Endodermal cell (in vitro differentiated cells): Measurements from ENCODE around the gene ELMO1. TPM values are rescaled to one million over a fixed set of nuclear protein-coding genes. Genes with fewer than 3 reads are reported as not detected.

Experiments
- DNase-seq: peaks from one replicate; pipeline ENCODE4 v3.0.0-alpha.2; 2017
- H3K27ac ChIP-seq: 2 replicates; pipeline ENCODE4 v1.5.1; 2013; ENCODE audit warnings: mild to moderate bottlenecking, low read depth, low read length, moderate library complexity
- H3K27me3 ChIP-seq: 2 replicates; pipeline ENCODE4 v1.6.1; 2013; ENCODE audit warnings: mild to moderate bottlenecking, low read length, moderate library complexity; ENCODE audit not compliant: insufficient read depth, control insufficient read depth, poor library complexity, severe bottlenecking
- H3K36me3 ChIP-seq: 2 replicates; pipeline ENCODE4 v1.7.0; 2013; ENCODE audit warnings: mild to moderate bottlenecking, low read length, moderate library complexity; ENCODE audit not compliant: control insufficient read depth, insufficient read depth
- H3K4me1 ChIP-seq: one replicate; pipeline ENCODE4 v1.7.0; 2013; ENCODE audit warnings: low read length; ENCODE audit not compliant: control insufficient read depth, insufficient read depth
- H3K4me3 ChIP-seq: 2 replicates; pipeline ENCODE4 v1.5.1; 2013; ENCODE audit warnings: mild to moderate bottlenecking, low read length, moderate library complexity
- H3K9ac ChIP-seq: 2 replicates; pipeline ENCODE4 v1.6.1; 2013; ENCODE audit warnings: mild to moderate bottlenecking, low read length, moderate library complexity; ENCODE audit not compliant: poor library complexity, severe bottlenecking; ENCODE audit errors: extremely low read depth
- H3K9me3 ChIP-seq: 2 replicates; pipeline ENCODE4 v1.6.1; 2013; ENCODE audit warnings: mild to moderate bottlenecking, low read length, moderate library complexity; ENCODE audit not compliant: control insufficient read depth
- H3K27ac Mint-ChIP-seq: 2 replicates; pipeline ENCODE4 v1.8.0; 2020; ENCODE audit warnings: mixed read lengths
- H3K27me3 Mint-ChIP-seq: 2 replicates; pipeline ENCODE4 v1.8.0; 2021; ENCODE audit warnings: mild to moderate bottlenecking, mixed read lengths; ENCODE audit not compliant: insufficient read depth
- H3K36me3 Mint-ChIP-seq: 2 replicates; pipeline ENCODE4 v1.8.0; 2020; ENCODE audit warnings: low read depth, mixed read lengths
- H3K4me1 Mint-ChIP-seq: 2 replicates; pipeline ENCODE4 v1.8.0; 2020; ENCODE audit warnings: mixed read lengths
- H3K4me3 Mint-ChIP-seq: 2 replicates; pipeline ENCODE4 v1.8.0; 2020; ENCODE audit warnings: mild to moderate bottlenecking, moderate library complexity, mixed read lengths
- H3K9me3 Mint-ChIP-seq: 2 replicates; pipeline ENCODE4 v1.8.0; 2020; ENCODE audit warnings: mild to moderate bottlenecking, mixed read lengths
- CTCF ChIP-seq: fragments of 200-600 bp; sonication (generic); conservative IDR thresholded peaks from 2 replicates; pipeline ENCODE4 v1.5.0; 2021; ENCODE audit warnings: antibody characterized with exemption, mild to moderate bottlenecking
- WGBS, 2 experiments: methylation state at CpG; one replicate each; pipeline versions ENCODE4 v1.1.5 to v1.1.7; 2013; ENCODE audit warnings: missing lambda C conversion rate in 2 of 2, mixed read lengths in 1 of 2; ENCODE audit not compliant: insufficient coverage in 1 of 2, insufficient read length in 1 of 2; 5-methylcytosine and 5-hydroxymethylcytosine counted together
- total RNA-seq, 2 donors: library from RNA; stranded (reverse); fragmentation: NEBNext Ultra II Directional in 1 of 2; extraction: Animal tissue kit (Norgen Biotek cat#: 25700) in 1 of 2; gene quantifications; 2 replicates in 1 of 2; 3 replicates in 1 of 2; pipeline ENCODE4 v1.2.1, GENCODE V29; 2021

Gene ELMO1
- total RNA-seq, 2 donors from 2014 or later, result 120 to 131 TPM

GRCh38 chr7:37194943-37195342, 253.7 kb downstream of the ELMO1 start:
- no peak for TF ChIP-seq CTCF

GRCh38 chr7:37193775-37194135, 254.9 kb downstream of the ELMO1 start:
- H3K27me3 ChIP-seq, result no peaks in the 10 kb centered on the region
- no peak for TF ChIP-seq CTCF
- peaks cover 36% of the 10 kb centered on the region for H3K36me3 Mint-ChIP-seq
- H3K27ac Mint-ChIP-seq, result peak overlapping the region; percentile 48
- no peak overlapping the region for H3K4me3 Mint-ChIP-seq
- no peak overlapping the region for H3K9ac ChIP-seq
- H3K4me1 ChIP-seq, result no peaks in the 10 kb centered on the region
- no peaks in the 10 kb centered on the region for H3K27me3 Mint-ChIP-seq
- H3K9me3 Mint-ChIP-seq, result no peaks in the 10 kb centered on the region
- DNase-seq, result no peak
- H3K4me3 ChIP-seq, result no peak overlapping the region
- H3K36me3 ChIP-seq, result peaks cover 51% of the 10 kb centered on the region
- H3K4me1 Mint-ChIP-seq, result no peaks in the 10 kb centered on the region
- 84 to 88% methylated on average over 2 of the region's 2 CpGs for WGBS, 2 experiments
- no peak overlapping the region for H3K27ac ChIP-seq
- H3K9me3 ChIP-seq, result no peaks in the 10 kb centered on the region

More at GRCh38 chr7:37194943-37195342, 253.7 kb downstream of the ELMO1 start:
- Histone ChIP-seq H3K9ac (no peak overlapping the region), H3K36me3 (peaks cover 44% of the 10 kb centered on the region), H3K27ac (no peak overlapping the region), H3K27me3 (no peaks in the 10 kb centered on the region), H3K4me1 (no peaks in the 10 kb centered on the region), H3K9me3 (no peaks in the 10 kb centered on the region), H3K4me3 (no peak overlapping the region)
- no peak overlapping the region for H3K4me3 Mint-ChIP-seq
- WGBS, 2 experiments, result 96 to 100% methylated on average over 1 to 4 of the region's 4 CpGs
- no peak overlapping the region for H3K27ac Mint-ChIP-seq
- no peaks in the 10 kb centered on the region for H3K9me3 Mint-ChIP-seq
- no peak for DNase-seq
- H3K4me1 Mint-ChIP-seq, result no peaks in the 10 kb centered on the region
- peaks cover 42% of the 10 kb centered on the region for H3K36me3 Mint-ChIP-seq
- H3K27me3 Mint-ChIP-seq, result no peaks in the 10 kb centered on the region

GRCh38 chr7:37193087-37193774, 255.4 kb downstream of the ELMO1 start:
- 91 to 95% methylated on average over 12 to 16 of the region's 16 CpGs for WGBS, 2 experiments

More at GRCh38 chr7:37193087-37193774, 255.4 kb downstream of the ELMO1 start:
- H3K4me3 Mint-ChIP-seq, result no peak overlapping the region
- H3K27me3 Mint-ChIP-seq, result no peaks in the 10 kb centered on the region
- peak overlapping the region; percentile 48 for H3K27ac Mint-ChIP-seq
- H3K9me3 Mint-ChIP-seq, result no peaks in the 10 kb centered on the region
- no peak overlapping the region for H3K27ac ChIP-seq
- H3K9me3 ChIP-seq, result no peaks in the 10 kb centered on the region
- H3K4me1 Mint-ChIP-seq, result no peaks in the 10 kb centered on the region
- peaks cover 50% of the 10 kb centered on the region for H3K36me3 ChIP-seq
- TF ChIP-seq CTCF, result no peak
- no peak overlapping the region for H3K9ac ChIP-seq
- H3K27me3 ChIP-seq, result no peaks in the 10 kb centered on the region
- no peaks in the 10 kb centered on the region for H3K4me1 ChIP-seq
- no peak for DNase-seq
- H3K4me3 ChIP-seq, result no peak overlapping the region
- peaks cover 35% of the 10 kb centered on the region for H3K36me3 Mint-ChIP-seq
